ENCODE results near the gene DGKZ.

The DGKZ gene

DNA sequence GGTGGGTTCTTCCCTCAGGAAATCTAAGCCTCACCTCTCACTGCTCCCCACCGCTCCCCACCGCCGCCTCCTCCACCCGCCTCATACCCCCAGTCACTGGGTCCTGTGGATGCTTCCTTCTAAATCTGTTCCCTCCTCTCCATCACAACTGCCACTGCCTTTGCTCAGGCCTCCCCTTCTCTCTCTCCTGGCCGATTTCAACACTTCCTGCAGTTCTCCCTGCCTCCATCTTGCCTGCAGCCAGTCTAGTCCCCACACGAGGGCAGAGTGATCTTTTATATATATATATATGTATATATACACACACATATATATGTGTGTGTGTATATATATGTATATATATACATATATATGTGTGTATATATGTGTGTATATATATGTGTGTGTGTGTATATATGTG is 42.0 kb upstream of the DGKZ start:
- Histone ChIP-seq H4K20me1 (ENCODE audit: insufficient read depth, low read length) (no peaks in the 10 kb centered on the region), H3K9ac (ENCODE audit: low read length) (no peak overlapping the region), H2AFZ (ENCODE audit: low read length) (no peak overlapping the region), H3K79me2 (ENCODE audit: insufficient read depth, low read length) (no peaks in the 10 kb centered on the region), H3K36me3 (ENCODE audit: insufficient read depth, low read length) (no peaks in the 10 kb centered on the region), H3K9me2 (ENCODE audit: low read depth, low read length) (no peaks in the 10 kb centered on the region), H3F3A (ENCODE audit: insufficient read depth, low read length) (no peaks in the 10 kb centered on the region), H3K4me1 (ENCODE audit: insufficient read depth, low read length, severe bottlenecking) (peaks cover 15% of the 10 kb centered on the region), H3K27ac (ENCODE audit: low read depth, low read length, poor library complexity, severe bottlenecking) (no peak overlapping the region), H3K27me3 (ENCODE audit: insufficient read depth, low read length) (0 out of 2 replicates have a peak, but pooled peaks cover 4% of the 10 kb centered on the region), H3K4me2 (ENCODE audit: low read length) (no peak overlapping the region), H3K9me3 (ENCODE audit: low read length) (no peaks in the 10 kb centered on the region), H3K4me3 (ENCODE audit: low read depth, low read length, poor library complexity, severe bottlenecking) (no peak overlapping the region)
- TF ChIP-seq, protein P1, sequence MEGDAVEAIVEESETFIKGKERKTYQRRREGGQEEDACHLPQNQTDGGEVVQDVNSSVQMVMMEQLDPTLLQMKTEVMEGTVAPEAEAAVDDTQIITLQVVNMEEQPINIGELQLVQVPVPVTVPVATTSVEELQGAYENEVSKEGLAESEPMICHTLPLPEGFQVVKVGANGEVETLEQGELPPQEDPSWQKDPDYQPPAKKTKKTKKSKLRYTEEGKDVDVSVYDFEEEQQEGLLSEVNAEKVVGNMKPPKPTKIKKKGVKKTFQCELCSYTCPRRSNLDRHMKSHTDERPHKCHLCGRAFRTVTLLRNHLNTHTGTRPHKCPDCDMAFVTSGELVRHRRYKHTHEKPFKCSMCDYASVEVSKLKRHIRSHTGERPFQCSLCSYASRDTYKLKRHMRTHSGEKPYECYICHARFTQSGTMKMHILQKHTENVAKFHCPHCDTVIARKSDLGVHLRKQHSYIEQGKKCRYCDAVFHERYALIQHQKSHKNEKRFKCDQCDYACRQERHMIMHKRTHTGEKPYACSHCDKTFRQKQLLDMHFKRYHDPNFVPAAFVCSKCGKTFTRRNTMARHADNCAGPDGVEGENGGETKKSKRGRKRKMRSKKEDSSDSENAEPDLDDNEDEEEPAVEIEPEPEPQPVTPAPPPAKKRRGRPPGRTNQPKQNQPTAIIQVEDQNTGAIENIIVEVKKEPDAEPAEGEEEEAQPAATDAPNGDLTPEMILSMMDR (IDR thresholded peaks at IDR 0.05; ENCODE audit: low read length), result no peak
- TF ChIP-seq EZH2 (IDR thresholded peaks at IDR 0.05; ENCODE audit: borderline replicate concordance, low read length), result no peak

DNA sequence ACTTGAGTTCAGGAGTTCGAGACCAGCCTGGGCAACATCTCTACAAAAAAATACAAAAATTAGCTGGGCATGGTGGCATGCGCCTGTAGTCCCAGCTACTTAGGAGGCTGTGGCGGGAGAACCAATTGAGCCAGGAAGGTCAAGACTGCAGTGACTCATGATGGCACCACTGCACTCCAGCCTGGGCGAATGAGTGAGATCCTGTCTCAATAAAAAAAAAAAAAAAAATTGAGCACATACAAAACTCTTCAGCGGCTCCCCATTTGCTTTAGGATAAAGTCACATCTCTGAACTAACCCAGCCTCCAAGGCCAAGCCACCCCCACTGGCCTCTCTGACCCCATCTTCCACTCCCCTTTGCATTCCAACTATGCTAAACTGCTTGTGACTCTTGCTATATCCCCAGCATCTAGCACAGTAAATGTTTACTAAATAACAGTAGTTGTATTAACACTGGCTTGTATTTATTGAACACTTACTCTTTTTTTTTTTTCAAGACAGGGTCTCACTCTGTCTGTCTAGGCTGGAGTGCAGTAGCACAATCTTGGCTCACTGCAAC is 40.9 kb upstream of the DGKZ start:
- no peaks in the 10 kb centered on the region for H3K36me3 ChIP-seq (ENCODE audit: insufficient read depth, low read length)
- H3K27ac ChIP-seq (ENCODE audit: low read depth, low read length, poor library complexity, severe bottlenecking), result no peak overlapping the region

DNA sequence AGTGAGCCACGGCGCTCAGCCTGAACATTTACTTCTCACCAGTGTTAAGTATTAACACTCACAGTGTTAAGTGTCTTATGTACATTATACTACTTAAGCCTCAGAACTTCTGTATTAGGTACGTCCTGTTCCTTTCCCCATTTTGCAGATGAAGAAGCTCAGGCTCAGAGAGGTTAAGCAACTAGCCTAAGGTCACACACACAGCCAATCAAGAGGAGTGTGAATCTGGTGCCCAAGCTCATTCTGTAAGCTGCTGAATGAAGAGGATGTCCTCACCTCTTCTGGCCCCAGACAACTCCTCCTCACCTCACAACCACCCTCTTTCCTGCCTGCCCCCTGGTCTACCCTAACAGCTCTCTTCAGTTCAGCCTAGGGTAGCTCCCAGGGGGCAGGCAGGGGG is 39.9 kb upstream of the DGKZ start:
- H3K79me2 ChIP-seq (ENCODE audit: insufficient read depth, low read length), result no peaks in the 10 kb centered on the region
- H2AFZ ChIP-seq (ENCODE audit: low read length), result no peak overlapping the region

More for the DNA sequence above, 40.9 kb upstream of the DGKZ start:
- Histone ChIP-seq H3K79me2 (ENCODE audit: insufficient read depth, low read length) (no peaks in the 10 kb centered on the region), H3K4me1 (ENCODE audit: insufficient read depth, low read length, severe bottlenecking) (peaks cover 15% of the 10 kb centered on the region), H3K4me3 (ENCODE audit: low read depth, low read length, poor library complexity, severe bottlenecking) (no peak overlapping the region), H3K9me2 (ENCODE audit: low read depth, low read length) (no peaks in the 10 kb centered on the region), H3F3A (ENCODE audit: insufficient read depth, low read length) (no peaks in the 10 kb centered on the region), H4K20me1 (ENCODE audit: insufficient read depth, low read length) (no peaks in the 10 kb centered on the region), H3K4me2 (ENCODE audit: low read length) (no peak overlapping the region), H3K9ac (ENCODE audit: low read length) (no peak overlapping the region), H3K9me3 (ENCODE audit: low read length) (no peaks in the 10 kb centered on the region), H3K27me3 (ENCODE audit: insufficient read depth, low read length) (no peaks in the 10 kb centered on the region), H2AFZ (ENCODE audit: low read length) (no peak overlapping the region)
- TF ChIP-seq EZH2 (IDR thresholded peaks at IDR 0.05; ENCODE audit: borderline replicate concordance, low read length), result no peak
- TF ChIP-seq, protein P1 (IDR thresholded peaks at IDR 0.05; ENCODE audit: low read length), result no peak

More for the DNA sequence above, 39.9 kb upstream of the DGKZ start:
- TF ChIP-seq EZH2 (IDR thresholded peaks at IDR 0.05; ENCODE audit: borderline replicate concordance, low read length), result no peak
- TF ChIP-seq, protein P1 (IDR thresholded peaks at IDR 0.05; ENCODE audit: low read length), result no peak
- H3F3A ChIP-seq (ENCODE audit: insufficient read depth, low read length), result no peaks in the 10 kb centered on the region
- H4K20me1 ChIP-seq (ENCODE audit: insufficient read depth, low read length), result no peaks in the 10 kb centered on the region
- H3K9me2 ChIP-seq (ENCODE audit: low read depth, low read length), result no peaks in the 10 kb centered on the region
- no peak overlapping the region for H3K9ac ChIP-seq (ENCODE audit: low read length)
- no peaks in the 10 kb centered on the region for H3K9me3 ChIP-seq (ENCODE audit: low read length)
- H3K4me2 ChIP-seq (ENCODE audit: low read length), result no peak overlapping the region
- H3K4me3 ChIP-seq (ENCODE audit: low read depth, low read length, poor library complexity, severe bottlenecking), result no peak overlapping the region
- H3K4me1 ChIP-seq (ENCODE audit: insufficient read depth, low read length, severe bottlenecking), result peaks cover 15% of the 10 kb centered on the region
- no peaks in the 10 kb centered on the region for H3K27me3 ChIP-seq (ENCODE audit: insufficient read depth, low read length)
- H3K36me3 ChIP-seq (ENCODE audit: insufficient read depth, low read length), result no peaks in the 10 kb centered on the region
- no peak overlapping the region for H3K27ac ChIP-seq (ENCODE audit: low read depth, low read length, poor library complexity, severe bottlenecking)
